Activated naive CD8-positive, alpha-beta T cell treated with anti-CD3 and anti-CD28 coated beads, Interleukin-2, amount 50 U/mL, for 24 hours (primary cell): Measurements from ENCODE around the gene PDZD7.

Source experiments
- ATAC-seq: fragments of 150-1000 bp; cut with Tn5 transposase; one replicate; pipeline ENCODE4 v1.10.0; 2021
- DNase-seq: peaks from one replicate; pipeline ENCODE4 v3.0.0; 2021
- H3K27ac Mint-ChIP-seq: one replicate; pipeline ENCODE4 v1.8.0; 2021; ENCODE audit warnings: mild to moderate bottlenecking, mixed read lengths
- H3K27me3 Mint-ChIP-seq: one replicate; pipeline ENCODE4 v1.8.0; 2021; ENCODE audit warnings: mixed read lengths
- H3K36me3 Mint-ChIP-seq: one replicate; pipeline ENCODE4 v1.8.0; 2021; ENCODE audit warnings: low read depth, mixed read lengths
- H3K4me1 Mint-ChIP-seq: one replicate; pipeline ENCODE4 v1.8.0; 2021; ENCODE audit warnings: mixed read lengths
- H3K4me3 Mint-ChIP-seq: one replicate; pipeline ENCODE4 v1.8.0; 2021; ENCODE audit warnings: mild to moderate bottlenecking, moderate library complexity, mixed read lengths
- H3K9me3 Mint-ChIP-seq: one replicate; pipeline ENCODE4 v1.8.0; 2021; ENCODE audit warnings: mixed read lengths

Gene PDZD7

GRCh38 chr10:101065481-101066145, 34.7 kb upstream of the PDZD7 start:
- DNase-seq (no peak), ATAC-seq (no peak)
- H3K9me3 Mint-ChIP-seq, result no peaks in the 10 kb centered on the region
- H3K4me3 Mint-ChIP-seq, result peak overlapping the region; percentile 45
- H3K4me1 Mint-ChIP-seq, result peaks cover 36% of the 10 kb centered on the region
- peaks cover 41% of the 10 kb centered on the region for H3K27me3 Mint-ChIP-seq
- H3K27ac Mint-ChIP-seq, result no peak overlapping the region
- H3K36me3 Mint-ChIP-seq, result no peaks in the 10 kb centered on the region

GRCh38 chr10:101064415-101065030, 33.6 kb upstream of the PDZD7 start:
- Mint-ChIP-seq H3K27ac (no peak overlapping the region), H3K9me3 (no peaks in the 10 kb centered on the region), H3K27me3 (peaks cover 41% of the 10 kb centered on the region), H3K4me1 (peaks cover 38% of the 10 kb centered on the region), H3K4me3 (peak overlapping the region; percentile 12), H3K36me3 (no peaks in the 10 kb centered on the region)
- DNase-seq (no peak), ATAC-seq (no peak)

DNA sequence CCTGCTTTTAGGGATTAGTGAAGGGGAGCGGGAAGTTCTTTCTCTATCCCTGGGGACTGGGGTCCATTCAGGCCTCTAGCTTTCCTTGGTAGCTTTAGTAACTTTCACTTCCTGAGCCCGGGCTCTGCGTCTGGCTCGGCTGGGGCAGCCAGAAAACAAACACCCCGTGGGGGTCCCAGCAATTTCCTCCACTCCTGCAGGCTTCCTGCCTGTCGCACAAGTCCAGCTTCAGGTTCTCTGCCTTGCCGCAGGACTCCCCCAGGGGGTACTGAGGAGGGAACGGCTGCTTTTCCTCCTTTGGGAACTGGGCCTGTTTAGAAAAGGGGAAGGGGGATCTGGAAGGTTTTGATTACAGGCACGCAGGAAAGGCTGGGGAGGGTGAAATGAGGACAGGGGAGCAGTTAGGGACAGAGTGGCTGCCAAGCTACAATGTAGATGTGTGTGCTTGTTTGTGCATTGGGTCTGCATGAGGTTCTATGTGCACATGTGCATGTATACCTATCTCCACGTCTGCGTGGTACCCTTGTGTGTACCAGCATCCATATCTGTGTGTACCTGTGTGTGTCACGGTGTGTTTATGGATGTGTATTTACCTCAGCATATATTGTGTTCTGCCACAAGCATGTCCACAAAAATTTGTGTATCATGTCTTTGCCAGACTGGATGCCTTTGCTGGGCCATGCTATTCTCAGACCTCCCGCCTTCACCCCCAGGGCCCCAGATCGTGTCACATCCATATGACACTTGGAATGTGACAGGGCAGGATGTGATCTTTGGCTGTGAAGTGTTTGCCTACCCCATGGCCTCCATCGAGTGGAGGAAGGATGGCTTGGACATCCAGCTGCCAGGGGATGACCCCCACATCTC, 32.9 kb upstream of the PDZD7 start:
- Mint-ChIP-seq H3K9me3 (no peaks in the 10 kb centered on the region), H3K36me3 (no peaks in the 10 kb centered on the region), H3K27ac (no peak overlapping the region), H3K4me1 (peaks cover 42% of the 10 kb centered on the region), H3K27me3 (peaks cover 41% of the 10 kb centered on the region), H3K4me3 (peak overlapping the region; percentile 12)
- no peak for DNase-seq
- ATAC-seq, result no peak

- peaks cover 41% of the 10 kb centered on the region for H3K27me3 Mint-ChIP-seq
- no peak overlapping the region for H3K27ac Mint-ChIP-seq
- H3K4me1 Mint-ChIP-seq, result peaks cover 46% of the 10 kb centered on the region
- no peak overlapping the region for H3K4me3 Mint-ChIP-seq
- H3K36me3 Mint-ChIP-seq, result no peaks in the 10 kb centered on the region
- ATAC-seq (no peak), DNase-seq (no peak)
- H3K9me3 Mint-ChIP-seq, result no peaks in the 10 kb centered on the region
Measured at GRCh38 chr10:101063050-101063525, 32.2 kb upstream of the PDZD7 start.

- no peaks in the 10 kb centered on the region for H3K36me3 Mint-ChIP-seq
- no peak overlapping the region for H3K27ac Mint-ChIP-seq
- ATAC-seq, result peak; percentile 35
- peak overlapping the region; percentile 14 for H3K4me3 Mint-ChIP-seq
- no peaks in the 10 kb centered on the region for H3K9me3 Mint-ChIP-seq
- peak; percentile 69 for DNase-seq
- peaks cover 43% of the 10 kb centered on the region for H3K4me1 Mint-ChIP-seq
- H3K27me3 Mint-ChIP-seq, result peaks cover 38% of the 10 kb centered on the region
Measured at GRCh38 chr10:101062232-101063049, 31.5 kb upstream of the PDZD7 start.

DNA sequence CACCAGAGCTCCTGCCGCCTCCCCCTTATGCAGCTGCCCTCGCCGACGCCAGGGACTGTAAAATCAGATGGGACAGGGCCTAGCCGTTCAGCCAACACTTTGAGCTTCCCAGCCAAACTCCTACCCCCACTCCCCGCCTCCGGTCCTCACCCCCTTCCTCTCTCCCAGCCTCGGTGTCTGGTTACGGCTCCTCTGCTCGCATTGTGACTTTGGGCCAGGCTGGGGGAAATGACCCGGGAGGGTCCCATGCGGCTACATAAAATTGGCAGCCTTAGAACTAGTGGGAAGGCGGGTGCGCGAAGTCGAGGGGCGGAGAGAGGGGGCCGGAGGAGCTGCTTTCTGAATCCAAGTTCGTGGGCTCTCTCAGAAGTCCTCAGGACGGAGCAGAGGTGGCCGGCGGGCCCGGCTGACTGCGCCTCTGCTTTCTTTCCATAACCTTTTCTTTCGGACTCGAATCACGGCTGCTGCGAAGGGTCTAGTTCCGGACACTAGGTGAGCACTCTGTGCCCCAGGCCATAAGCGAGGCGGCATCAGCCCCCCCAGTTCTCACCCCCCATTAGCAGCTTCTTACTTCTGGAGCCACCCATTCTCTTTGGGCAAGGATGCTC, 30.8 kb upstream of the PDZD7 start, which contains the start of gene KAZALD1:
Gene KAZALD1, plus strand, starts transcription at position 366 of the 608 bp plus-strand sequence. CDS start 604 bp downstream, outside the sequence.
- peak within 1 kb of the TSS; percentile 84 for H3K4me3 Mint-ChIP-seq
- H3K27me3 Mint-ChIP-seq, result peaks cover 35% of the 10 kb centered on the region
- no peaks in the 10 kb centered on the region for H3K36me3 Mint-ChIP-seq
- H3K4me1 Mint-ChIP-seq, result peaks cover 39% of the 10 kb centered on the region
- peak within 1 kb of the TSS; percentile 98 for H3K27ac Mint-ChIP-seq
- H3K9me3 Mint-ChIP-seq, result no peaks in the 10 kb centered on the region
- DNase-seq (no peak), ATAC-seq (no peak)

DNA sequence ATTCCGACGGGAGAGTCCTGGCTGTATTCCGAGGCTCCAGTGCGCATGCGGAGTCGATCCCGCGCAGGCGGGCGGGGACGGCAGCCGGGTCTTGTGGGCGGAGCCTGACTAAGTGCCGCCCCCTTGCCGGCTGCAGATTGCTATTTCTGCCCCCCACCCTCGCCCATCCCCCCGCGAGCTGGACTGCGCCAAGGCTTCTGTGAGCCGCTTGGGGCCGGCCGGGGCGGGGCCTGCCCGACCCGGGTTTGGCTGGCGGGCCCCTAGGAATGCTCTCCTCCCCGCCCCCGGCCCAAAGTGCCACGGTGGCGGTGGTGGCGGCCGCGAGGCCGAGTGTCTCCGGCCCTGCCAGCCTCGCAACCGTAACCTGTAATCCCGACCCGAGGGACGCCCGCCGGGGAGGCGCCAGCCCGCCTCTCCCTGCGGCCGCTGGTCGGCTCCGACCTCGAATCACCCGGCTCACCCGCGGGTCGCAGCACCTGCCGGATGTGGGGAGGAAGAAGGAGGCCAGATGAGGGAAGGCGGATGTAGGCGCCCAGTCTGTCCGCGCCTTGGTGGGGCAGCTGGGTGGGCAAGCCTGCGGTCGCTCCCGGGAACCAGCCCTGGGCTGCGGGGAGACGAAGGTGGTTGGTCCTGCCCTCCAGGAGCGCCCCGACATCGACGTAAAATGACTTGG, 30.2 kb upstream of the PDZD7 start:
- peaks cover 33% of the 10 kb centered on the region for H3K4me1 Mint-ChIP-seq

GRCh38 chr10:101060036-101060950, 29.4 kb upstream of the PDZD7 start:
- no peaks in the 10 kb centered on the region for H3K36me3 Mint-ChIP-seq
- H3K27me3 Mint-ChIP-seq, result peaks cover 22% of the 10 kb centered on the region
- H3K9me3 Mint-ChIP-seq, result no peaks in the 10 kb centered on the region
- peak overlapping the region; percentile 98 for H3K27ac Mint-ChIP-seq
- DNase-seq, result peak; percentile 95
- ATAC-seq, result peak; percentile 74
- H3K4me1 Mint-ChIP-seq, result peaks cover 29% of the 10 kb centered on the region
- H3K4me3 Mint-ChIP-seq, result peak overlapping the region; percentile 84

More for the DNA sequence above, 30.2 kb upstream of the PDZD7 start:
- Mint-ChIP-seq H3K9me3 (no peaks in the 10 kb centered on the region), H3K27me3 (peaks cover 30% of the 10 kb centered on the region), H3K4me3 (peak overlapping the region; percentile 84), H3K36me3 (no peaks in the 10 kb centered on the region), H3K27ac (peak overlapping the region; percentile 98)
- peak; percentile 95 for DNase-seq
- peak; percentile 65 for ATAC-seq

DNA sequence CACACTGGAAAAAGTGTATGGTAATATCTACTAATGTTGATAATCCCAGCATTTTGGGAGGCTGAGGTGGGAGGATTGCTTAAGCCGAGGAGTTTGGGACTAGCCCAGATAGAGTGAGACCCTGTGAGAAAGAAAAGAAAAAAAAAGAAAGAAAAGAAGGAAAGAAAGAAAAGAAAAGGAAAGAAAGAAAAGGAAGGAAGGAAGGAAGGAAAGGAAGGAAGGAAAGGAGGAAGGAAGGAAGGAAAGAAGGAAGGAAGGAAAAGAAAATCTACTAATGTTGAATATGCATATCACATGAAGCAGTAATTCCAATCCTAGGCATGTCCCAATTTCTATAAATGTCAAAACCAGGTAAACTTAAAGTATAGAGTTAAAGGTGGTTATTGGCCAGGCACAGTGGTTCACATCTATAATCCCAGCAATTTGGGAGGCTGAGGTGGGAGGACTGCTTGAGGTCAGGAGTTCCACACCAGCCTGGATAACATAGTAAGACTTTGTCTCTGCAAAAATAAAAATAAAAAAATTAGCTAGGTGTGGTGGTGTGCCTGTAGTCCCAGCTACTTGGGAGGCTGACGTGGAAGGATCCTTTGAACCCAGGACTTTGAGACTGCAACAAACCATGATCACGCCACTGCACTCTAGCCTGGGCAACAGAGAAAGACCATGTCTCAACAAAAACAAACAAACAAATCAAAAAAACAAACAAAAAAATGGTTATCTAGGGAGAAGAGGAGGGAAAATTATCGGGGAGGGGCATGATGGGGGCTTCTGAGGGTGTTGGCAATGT, 25.6 kb upstream of the PDZD7 start:
- H3K27me3 Mint-ChIP-seq, result no peaks in the 10 kb centered on the region
- no peak overlapping the region for H3K4me3 Mint-ChIP-seq
- no peaks in the 10 kb centered on the region for H3K36me3 Mint-ChIP-seq
- H3K4me1 Mint-ChIP-seq, result peaks cover 18% of the 10 kb centered on the region
- H3K9me3 Mint-ChIP-seq, result no peaks in the 10 kb centered on the region
- no peak for DNase-seq
- ATAC-seq, result no peak
- no peak overlapping the region for H3K27ac Mint-ChIP-seq

DNA sequence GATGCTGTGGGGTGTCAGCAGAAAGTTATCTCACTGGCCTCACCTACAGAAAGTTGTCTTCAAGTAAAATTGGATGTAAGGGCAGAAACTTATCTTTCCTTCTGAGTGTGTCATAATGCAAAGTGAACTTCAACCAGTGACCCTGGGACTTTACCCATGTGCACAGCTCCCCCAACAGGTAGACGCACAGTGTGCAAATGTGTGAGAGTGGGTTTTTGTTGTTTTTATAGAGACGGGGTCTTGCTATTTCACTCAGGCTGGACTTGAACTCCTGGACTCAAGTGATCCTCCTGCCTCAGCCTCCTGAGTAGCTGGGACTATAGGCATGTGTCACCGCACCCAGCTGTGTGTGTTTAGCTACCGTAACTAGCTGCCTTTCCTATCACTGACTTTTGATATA, 24.5 kb upstream of the PDZD7 start:
- Mint-ChIP-seq H3K36me3 (no peaks in the 10 kb centered on the region), H3K4me3 (no peak overlapping the region), H3K27ac (no peak overlapping the region), H3K27me3 (peaks cover 9% of the 10 kb centered on the region), H3K9me3 (no peaks in the 10 kb centered on the region), H3K4me1 (peaks cover 15% of the 10 kb centered on the region)
- ATAC-seq (no peak), DNase-seq (no peak)

DNA sequence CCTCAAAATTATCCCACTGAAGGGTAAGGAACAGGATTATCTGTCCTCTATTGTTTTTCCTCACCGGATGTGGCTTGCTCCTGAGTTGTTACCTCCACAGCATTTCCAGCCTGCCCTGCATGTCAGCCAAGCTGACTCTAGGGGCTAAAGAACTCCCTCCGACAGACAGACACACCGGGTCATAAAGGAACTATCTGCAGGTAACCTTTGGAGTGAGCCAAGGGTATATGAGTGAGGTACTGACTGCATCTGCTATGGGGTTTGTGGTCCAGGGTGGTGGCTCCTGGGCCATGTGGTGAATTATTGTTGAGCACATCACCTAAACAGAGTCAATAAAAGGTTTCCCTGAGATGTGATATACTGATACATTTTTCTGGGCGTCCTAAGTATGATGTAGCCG, 23.9 kb upstream of the PDZD7 start:
- Mint-ChIP-seq H3K36me3 (no peaks in the 10 kb centered on the region), H3K27ac (no peak overlapping the region), H3K4me1 (peaks cover 13% of the 10 kb centered on the region), H3K4me3 (no peak overlapping the region), H3K9me3 (no peaks in the 10 kb centered on the region), H3K27me3 (peaks cover 11% of the 10 kb centered on the region)
- ATAC-seq, result no peak
- DNase-seq, result no peak

GRCh38 chr10:101054351-101054750, 23.4 kb upstream of the PDZD7 start:
- Mint-ChIP-seq H3K4me1 (peaks cover 11% of the 10 kb centered on the region), H3K27ac (no peak overlapping the region), H3K27me3 (peaks cover 17% of the 10 kb centered on the region), H3K36me3 (no peaks in the 10 kb centered on the region), H3K9me3 (no peaks in the 10 kb centered on the region), H3K4me3 (no peak overlapping the region)
- ATAC-seq (no peak), DNase-seq (no peak)
